IMR-90 (cell line): ENCODE data around the gene TMEM131. TPM values are rescaled to one million over a fixed set of nuclear protein-coding genes. Genes with fewer than 3 reads are reported as not detected.

Source experiments
- ATAC-seq: fragments of 200-7000 bp; cut with Tn5 transposase; 2 replicates; pipeline ENCODE4 v1.9.1; 2020; ENCODE audit warnings: low read depth, mild to moderate bottlenecking, moderate library complexity
- BruUV-seq: library from RNA; stranded (reverse); fragments of 400-500 nt; replicated peaks from 2 replicates; lab custom pipeline; 2021; lab: Mats Ljungman, UMichigan
- CTCF ChIA-PET: fragments of 300-600 bp; formaldehyde crosslinking; extraction: SDS; loops from one replicate; lab custom pipeline; 2021; ENCODE audit warnings: antibody characterized with exemption; lab: Yijun Ruan, JAX
- POLR2A ChIA-PET: fragments of 300-600 bp; sonication (Branson Sonifier 250); formaldehyde crosslinking; loops from one replicate; lab custom pipeline; 2022; ENCODE audit warnings: antibody characterized with exemption; ENCODE audit not compliant: unreplicated experiment; lab: Charles Lee
- DNase-seq: peaks from one replicate; pipeline ENCODE4 v3.0.0; 2013
- H2AFZ ChIP-seq: replicated peaks from 2 replicates; pipeline ENCODE3; 2013; ENCODE audit warnings: low read length, mild to moderate bottlenecking; ENCODE audit not compliant: poor library complexity
- H2AK5ac ChIP-seq: 2 replicates; pipeline ENCODE4 v1.6.1; 2013; ENCODE audit warnings: low read depth, low read length, inconsistent platforms
- H2AK9ac ChIP-seq: replicated peaks from 2 replicates; pipeline ENCODE3; 2013; ENCODE audit warnings: mild to moderate bottlenecking, low read depth, low read length, moderate library complexity; ENCODE audit not compliant: poor library complexity
- H2BK120ac ChIP-seq: 2 replicates; pipeline ENCODE4 v1.6.1; 2013; ENCODE audit warnings: low read depth, low read length, inconsistent platforms
- H2BK15ac ChIP-seq: 3 replicates; pipeline ENCODE4 v1.6.1; 2013; ENCODE audit warnings: low read depth, low read length, inconsistent platforms
- H2BK20ac ChIP-seq: 2 replicates; pipeline ENCODE4 v1.6.1; 2013; ENCODE audit warnings: low read depth, mild to moderate bottlenecking, inconsistent platforms, low read length, moderate library complexity
- H2BK5ac ChIP-seq: 2 replicates; pipeline ENCODE4 v1.6.1; 2013; ENCODE audit warnings: mild to moderate bottlenecking, low read depth, low read length, inconsistent platforms; ENCODE audit not compliant: poor library complexity, severe bottlenecking
- H3K14ac ChIP-seq: replicated peaks from 2 replicates; pipeline ENCODE4 v1.6.1; 2013; ENCODE audit warnings: low read depth, low read length, inconsistent platforms
- H3K18ac ChIP-seq: 2 replicates; pipeline ENCODE4 v1.6.1; 2013; ENCODE audit warnings: low read depth, low read length, control low read depth
- H3K23ac ChIP-seq: 2 replicates; pipeline ENCODE4 v1.6.1; 2013; ENCODE audit warnings: low read depth, low read length, inconsistent platforms
- H3K27ac ChIP-seq: 2 replicates; pipeline ENCODE4 v1.5.1; 2013; ENCODE audit warnings: mild to moderate bottlenecking, control low read depth, low read length; ENCODE audit not compliant: insufficient read depth
- H3K27me3 ChIP-seq: 2 replicates; pipeline ENCODE4 v1.6.1; 2013; ENCODE audit warnings: low read length; ENCODE audit not compliant: control insufficient read depth, insufficient read depth
- H3K36me3 ChIP-seq: 2 replicates; pipeline ENCODE4 v1.6.1; 2013; ENCODE audit warnings: low read length, mixed read lengths; ENCODE audit not compliant: control insufficient read depth, insufficient read depth
- H3K4ac ChIP-seq: 2 replicates; pipeline ENCODE4 v1.6.1; 2013; ENCODE audit warnings: low read depth, low read length, inconsistent platforms
- H3K4me1 ChIP-seq: 2 replicates; pipeline ENCODE4 v1.6.1; 2013; ENCODE audit warnings: low read length, mixed read lengths; ENCODE audit not compliant: control insufficient read depth, insufficient read depth
- H3K4me2 ChIP-seq: 2 replicates; pipeline ENCODE4 v1.6.1; 2013; ENCODE audit warnings: low read depth, mild to moderate bottlenecking, control low read depth, low read length, moderate library complexity
- H3K4me3 ChIP-seq: 2 replicates; pipeline ENCODE4 v1.5.1; 2013; ENCODE audit warnings: low read depth, mild to moderate bottlenecking, control low read depth, low read length, moderate library complexity; ENCODE audit not compliant: insufficient read depth
- H3K56ac ChIP-seq: 2 replicates; pipeline ENCODE4 v1.6.1; 2013; ENCODE audit warnings: low read length, inconsistent platforms; ENCODE audit not compliant: insufficient read depth; ENCODE audit errors: extremely low read depth
- H3K79me1 ChIP-seq, 2 experiments: 2 replicates each; pipeline ENCODE4 v1.6.1; 2013; ENCODE audit warnings: low read length in 2 of 2, inconsistent platforms in 1 of 2, low read depth in 1 of 2
- H3K9ac ChIP-seq: 2 replicates; pipeline ENCODE4 v1.6.1; 2013; ENCODE audit warnings: low read depth, low read length, control low read depth
- H3K9me1 ChIP-seq: 2 replicates; pipeline ENCODE4 v1.6.1; 2013; ENCODE audit warnings: low read length, inconsistent platforms; ENCODE audit not compliant: insufficient read depth
- H3K9me3 ChIP-seq: 2 replicates; pipeline ENCODE4 v1.6.1; 2013; ENCODE audit warnings: low read length; ENCODE audit not compliant: control insufficient read depth, insufficient read depth
- H4K20me1 ChIP-seq: 2 replicates; pipeline ENCODE4 v1.6.1; 2013; ENCODE audit warnings: low read length, inconsistent platforms; ENCODE audit not compliant: insufficient read depth
- H4K5ac ChIP-seq: 2 replicates; pipeline ENCODE4 v1.6.1; 2013; ENCODE audit warnings: mild to moderate bottlenecking, low read depth, low read length, control low read depth
- H4K8ac ChIP-seq, 2 experiments: 2 replicates each; pipeline ENCODE4 v1.6.1; 2013; ENCODE audit warnings: low read depth in 2 of 2, low read length in 2 of 2, control low read depth in 1 of 2, inconsistent platforms in 1 of 2
- H4K91ac ChIP-seq: 2 replicates; pipeline ENCODE4 v1.6.1; 2013; ENCODE audit warnings: low read depth, low read length, inconsistent platforms; ENCODE audit not compliant: insufficient read depth
- CEBPB ChIP-seq: IDR thresholded peaks from 2 replicates; pipeline ENCODE4 v1.6.1; 2012; ENCODE audit warnings: low read depth, low read length, improper control_type of control experiment
- CHD1 ChIP-seq: IDR thresholded peaks from 2 replicates; pipeline ENCODE4 v1.6.1; 2012; ENCODE audit warnings: low read depth, low read length, improper control_type of control experiment
- MAFK ChIP-seq: IDR thresholded peaks from 2 replicates; pipeline ENCODE4 v1.6.1; 2012; ENCODE audit warnings: low read depth, low read length, improper control_type of control experiment
- MXI1 ChIP-seq: IDR thresholded peaks from 2 replicates; pipeline ENCODE4 v1.6.1; 2012; ENCODE audit warnings: low read depth, mild to moderate bottlenecking, low read length, moderate library complexity, borderline replicate concordance
- NFE2L2 ChIP-seq: fragments of 150-350 bp; IDR thresholded peaks from 2 replicates; pipeline ENCODE4 v1.6.1; 2016; ENCODE audit warnings: low read depth, mild to moderate bottlenecking, low read length
- RCOR1 ChIP-seq: IDR thresholded peaks from 2 replicates; pipeline ENCODE4 v1.6.1; 2012; ENCODE audit warnings: mild to moderate bottlenecking, low read length, improper control_type of control experiment; ENCODE audit not compliant: insufficient replicate concordance
- WGBS, 2 experiments: methylation state at CpG; one replicate each; pipeline versions ENCODE4 v1.1.5 to v1.1.7; 2013; ENCODE audit warnings: missing lambda C conversion rate in 2 of 2; ENCODE audit not compliant: insufficient read length in 1 of 2; ENCODE audit errors: extremely low coverage in 2 of 2; 5-methylcytosine and 5-hydroxymethylcytosine counted together
- dilution Hi-C: fragments of 300-500 bp; cut with HindIII; formaldehyde crosslinking; loops from one replicate; pipeline ENCODE4 v1.14.3; 2018; ENCODE audit warnings: low sequenced_read_pairs; ENCODE audit not compliant: unreplicated experiment
- in situ Hi-C: fragments of 300-500 bp; cut with MboI; formaldehyde crosslinking; loops from 3 replicates; pipeline ENCODE4 v1.14.3; 2019; ENCODE audit warnings: low sequenced_read_pairs, inconsistent platforms, mixed read lengths
- intact Hi-C: fragments of 100-400 bp; cut with micrococcal nuclease; formaldehyde crosslinking; loops from 2 replicates; pipeline ENCODE4 v1.10.0; 2022
- polyA plus RNA-seq, 3 experiments: library from polyadenylated mRNA; depleted of rRNA; stranded (reverse); fragments of >200 nt; gene quantifications; 2 replicates each; pipeline ENCODE4 v1.2.3, GENCODE V29; 2012; ENCODE audit warnings: low replicate concordance in 1 of 3
- total RNA-seq: library from RNA; depleted of rRNA; stranded (reverse); fragments of >200 nt; gene quantifications from 2 replicates; pipeline ENCODE4 v1.2.3, GENCODE V29; 2012
- TF ChIP-seq, protein P1 (sequence below): fragments of 150-350 bp; IDR thresholded peaks from 2 replicates; pipeline ENCODE4 v1.6.1; 2016; ENCODE audit warnings: low read depth, mild to moderate bottlenecking, low read length, moderate library complexity, borderline replicate concordance
- TF ChIP-seq, protein P2 (sequence below): conservative IDR thresholded peaks from 2 replicates; pipeline ENCODE4 v1.5.1; 2012; ENCODE audit warnings: mild to moderate bottlenecking, low read depth, low read length, improper control_type of control experiment

TMEM131 gene
- total and polyA plus RNA-seq, 2 of the 4 experiments (the other 2 are of a cell fraction) = 13.3 to 14.0 TPM

DNA sequence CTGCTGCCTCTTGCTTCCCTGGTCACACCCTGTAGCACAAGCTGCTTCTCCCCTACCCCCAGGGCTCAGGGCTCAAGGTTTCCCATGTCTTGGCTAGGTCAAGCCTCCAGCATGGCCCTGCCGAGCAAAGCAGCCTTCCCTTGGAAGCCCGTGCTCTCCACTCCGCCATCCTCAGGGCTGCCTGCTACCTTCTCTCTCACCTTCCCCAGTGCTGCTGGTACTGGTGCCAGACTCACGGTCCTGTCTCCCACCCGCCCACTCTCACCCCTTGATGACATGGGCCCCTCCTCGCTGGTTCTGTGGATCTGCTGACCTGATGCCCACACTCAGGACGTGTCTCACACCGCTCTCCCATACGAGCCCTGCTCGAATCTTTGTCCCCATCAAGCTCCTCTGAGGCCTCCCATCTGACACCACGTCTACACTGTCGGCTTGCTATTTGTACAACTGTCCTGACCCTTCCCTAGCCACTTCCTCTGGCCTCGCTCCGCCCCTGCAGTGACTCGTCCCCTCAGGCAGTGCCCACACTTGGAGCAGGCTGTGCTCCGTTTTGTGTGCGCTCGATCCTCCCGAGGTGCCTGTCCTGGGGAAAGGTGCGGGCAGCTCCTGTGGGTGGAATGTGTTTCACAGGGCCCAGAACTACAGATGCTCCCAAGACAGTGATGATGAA, 232.4 kb downstream of the TMEM131 start:
- POLR2A ChIA-PET = no interaction called here
- intact Hi-C loops (loop anchor here (10.0 kb wide), 1 partner anchor 59 kb away; no protein-coding TSS in a partner anchor), dilution Hi-C loops (no loop called here), in situ Hi-C loops (no loop called here)
- Histone ChIP-seq H3K9me3 (no peaks in the 10 kb centered on the region), H2BK20ac (no peak overlapping the region), H3K9me1 (peaks cover 13% of the 10 kb centered on the region; the same call in 1 of the 2 replicates), H2AFZ (peak overlapping the region; percentile 55), H3K79me1 (no peaks in the 10 kb centered on the region), H3K27ac (no peak overlapping the region), H2AK9ac (no peak overlapping the region), H3K18ac (no peak overlapping the region), H3K27me3 (no peaks in the 10 kb centered on the region), H3K4me1 (no peaks in the 10 kb centered on the region), H3K14ac (no peak overlapping the region), H3K23ac (no peak overlapping the region), H2BK5ac (peak overlapping the region; percentile 3), H4K20me1 (no peaks in the 10 kb centered on the region), H2AK5ac (no peak overlapping the region), H3K36me3 (peaks cover 53% of the 10 kb centered on the region), H3K4me3 (no peak overlapping the region), H3K4me2 (no peak overlapping the region), H3K9ac (no peak overlapping the region), H3K4ac (no peak overlapping the region), H3K56ac (no peak overlapping the region), H4K5ac (no peak overlapping the region), H2BK15ac (no peak overlapping the region), H4K8ac (0 out of 4 replicates have a peak overlapping the region, but pooled peaks of 1 of the 2 experiments have one; percentile 4), H4K91ac (no peak overlapping the region), H2BK120ac (no peak overlapping the region)
- peak; percentile 42 for ATAC-seq
- whole genome bisulfite sequencing, 2 experiments = 89% methylated on average over 5 of the region's 20 CpGs; no CpG with 5 or more reads in 1 of the 2 experiments
- CTCF ChIA-PET = interaction anchor here (1.3 kb wide), 1 partner anchor 173 kb away, joined by 3 read pairs; no protein-coding TSS in a partner anchor
- BruUV-seq = no TSS peak
- peak; percentile 20 for DNase-seq
- TF ChIP-seq MXI1 (no peak), MAFK (no peak), NFE2L2 (no peak), RCOR1 (no peak), CHD1 (no peak), CEBPB (no peak)
- TF ChIP-seq, protein P1, sequence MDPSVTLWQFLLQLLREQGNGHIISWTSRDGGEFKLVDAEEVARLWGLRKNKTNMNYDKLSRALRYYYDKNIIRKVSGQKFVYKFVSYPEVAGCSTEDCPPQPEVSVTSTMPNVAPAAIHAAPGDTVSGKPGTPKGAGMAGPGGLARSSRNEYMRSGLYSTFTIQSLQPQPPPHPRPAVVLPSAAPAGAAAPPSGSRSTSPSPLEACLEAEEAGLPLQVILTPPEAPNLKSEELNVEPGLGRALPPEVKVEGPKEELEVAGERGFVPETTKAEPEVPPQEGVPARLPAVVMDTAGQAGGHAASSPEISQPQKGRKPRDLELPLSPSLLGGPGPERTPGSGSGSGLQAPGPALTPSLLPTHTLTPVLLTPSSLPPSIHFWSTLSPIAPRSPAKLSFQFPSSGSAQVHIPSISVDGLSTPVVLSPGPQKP = no peak
- TF ChIP-seq, protein P2, sequence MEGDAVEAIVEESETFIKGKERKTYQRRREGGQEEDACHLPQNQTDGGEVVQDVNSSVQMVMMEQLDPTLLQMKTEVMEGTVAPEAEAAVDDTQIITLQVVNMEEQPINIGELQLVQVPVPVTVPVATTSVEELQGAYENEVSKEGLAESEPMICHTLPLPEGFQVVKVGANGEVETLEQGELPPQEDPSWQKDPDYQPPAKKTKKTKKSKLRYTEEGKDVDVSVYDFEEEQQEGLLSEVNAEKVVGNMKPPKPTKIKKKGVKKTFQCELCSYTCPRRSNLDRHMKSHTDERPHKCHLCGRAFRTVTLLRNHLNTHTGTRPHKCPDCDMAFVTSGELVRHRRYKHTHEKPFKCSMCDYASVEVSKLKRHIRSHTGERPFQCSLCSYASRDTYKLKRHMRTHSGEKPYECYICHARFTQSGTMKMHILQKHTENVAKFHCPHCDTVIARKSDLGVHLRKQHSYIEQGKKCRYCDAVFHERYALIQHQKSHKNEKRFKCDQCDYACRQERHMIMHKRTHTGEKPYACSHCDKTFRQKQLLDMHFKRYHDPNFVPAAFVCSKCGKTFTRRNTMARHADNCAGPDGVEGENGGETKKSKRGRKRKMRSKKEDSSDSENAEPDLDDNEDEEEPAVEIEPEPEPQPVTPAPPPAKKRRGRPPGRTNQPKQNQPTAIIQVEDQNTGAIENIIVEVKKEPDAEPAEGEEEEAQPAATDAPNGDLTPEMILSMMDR = no peak
